GM18517 (cell line): ENCODE results near the gene OSCP1.

Experiments
- ATAC-seq: cut with Tn5 transposase; IDR thresholded peaks from one replicate; pipeline ENCODE4 v1.9.1; 2021; ENCODE audit warnings: mild to moderate bottlenecking, moderate library complexity; ENCODE audit not compliant: unreplicated experiment

OSCP1 gene

GRCh38 chr1:36384542-36385409 lies 65.5 kb downstream of the OSCP1 start:
- no peak for ATAC-seq

- no peak for ATAC-seq
Observed at GRCh38 chr1:36383240-36383639, 67.0 kb downstream of the OSCP1 start.

- no peak for ATAC-seq
Observed at GRCh38 chr1:36382669-36383068, 67.6 kb downstream of the OSCP1 start.

GRCh38 chr1:36382231-36382630 lies 68.0 kb downstream of the OSCP1 start:
- no peak for ATAC-seq

GRCh38 chr1:36381405-36381804 lies 68.8 kb downstream of the OSCP1 start:
- no peak for ATAC-seq

GRCh38 chr1:36380782-36381181 lies 69.5 kb downstream of the OSCP1 start:
- ATAC-seq: no peak

GRCh38 chr1:36380143-36380619 lies 70.1 kb downstream of the OSCP1 start:
- ATAC-seq: no peak

GRCh38 chr1:36377791-36378492 lies 72.3 kb downstream of the OSCP1 start:
- no peak for ATAC-seq

GRCh38 chr1:36372617-36373016 lies 77.6 kb downstream of the OSCP1 start:
- ATAC-seq: no peak

- ATAC-seq: no peak
Observed at GRCh38 chr1:36369061-36369861, 81.0 kb downstream of the OSCP1 start.
